Astrocyte of the hippocampus (primary cell): Measurements from ENCODE around the gene ADAT1.

Experiments
- DNase-seq: peaks from one replicate; pipeline ENCODE4 v3.0.0; 2011; ENCODE audit warnings: low read depth, low spot score

The ADAT1 gene

GRCh38 chr16:75622761-75623605, at the start of gene ADAT1:
Gene ADAT1 (minus strand): TSS chr16:75623281. CDS start chr16:75620799, 2,482 bp downstream.
- peak; percentile 99 for DNase-seq

GRCh38 chr16:75667503-75667902, 44.4 kb upstream of the ADAT1 start:
- no peak for DNase-seq

- no peak for DNase-seq
Observed at GRCh38 chr16:75660726-75661302, 37.7 kb upstream of the ADAT1 start.

GRCh38 chr16:75660321-75660720, 37.2 kb upstream of the ADAT1 start:
- no peak for DNase-seq

GRCh38 chr16:75658175-75658574, 35.1 kb upstream of the ADAT1 start:
- DNase-seq: no peak

GRCh38 chr16:75653922-75654321, 30.8 kb upstream of the ADAT1 start:
- no peak for DNase-seq

GRCh38 chr16:75648265-75649076, 25.4 kb upstream of the ADAT1 start:
- DNase-seq: peak; percentile 89

- peak; percentile 98 for DNase-seq
Observed at GRCh38 chr16:75647492-75648264, 24.6 kb upstream of the ADAT1 start, which contains the start of the genes KARS1 and TERF2IP. Gene KARS1 (minus strand): TSS chr16:75647665. CDS start chr16:75647639, 26 bp downstream. Gene TERF2IP (plus strand): TSS chr16:75647773. CDS start chr16:75647883, 110 bp downstream.

GRCh38 chr16:75647112-75647491, 24.0 kb upstream of the ADAT1 start:
- no peak for DNase-seq

GRCh38 chr16:75644240-75645012, 21.3 kb upstream of the ADAT1 start:
- DNase-seq: no peak

GRCh38 chr16:75640598-75640997, 17.5 kb upstream of the ADAT1 start:
- DNase-seq: no peak

GRCh38 chr16:75635036-75635435, 12.0 kb upstream of the ADAT1 start:
- no peak for DNase-seq

- no peak for DNase-seq
Observed at GRCh38 chr16:75632857-75633256, 9.8 kb upstream of the ADAT1 start.

- no peak for DNase-seq
Observed at GRCh38 chr16:75630052-75630451, 7.0 kb upstream of the ADAT1 start.

GRCh38 chr16:75629132-75629531, 6.1 kb upstream of the ADAT1 start:
- no peak for DNase-seq

- DNase-seq: no peak
Observed at GRCh38 chr16:75628351-75628750, 5.3 kb upstream of the ADAT1 start.

GRCh38 chr16:75627851-75628250, 4.8 kb upstream of the ADAT1 start:
- DNase-seq: no peak

GRCh38 chr16:75626806-75627205, 3.7 kb upstream of the ADAT1 start:
- DNase-seq: no peak

- no peak for DNase-seq
Observed at GRCh38 chr16:75624921-75625334, 1.8 kb upstream of the ADAT1 start.

GRCh38 chr16:75621170-75621477, 2.0 kb downstream of the ADAT1 start:
- DNase-seq: peak; percentile 29
